ENCODE results near the gene FMNL2. TPM values are rescaled to one million over a fixed set of nuclear protein-coding genes. Genes with fewer than 3 reads are reported as not detected.
A peak's percentile ranks its signal among the peaks of the same experiment; 100 is the strongest.

Gene FMNL2
- total RNA-seq, 4 donors from 2014 or later, result 6.7 to 17.2 (median 11.5) TPM

DNA sequence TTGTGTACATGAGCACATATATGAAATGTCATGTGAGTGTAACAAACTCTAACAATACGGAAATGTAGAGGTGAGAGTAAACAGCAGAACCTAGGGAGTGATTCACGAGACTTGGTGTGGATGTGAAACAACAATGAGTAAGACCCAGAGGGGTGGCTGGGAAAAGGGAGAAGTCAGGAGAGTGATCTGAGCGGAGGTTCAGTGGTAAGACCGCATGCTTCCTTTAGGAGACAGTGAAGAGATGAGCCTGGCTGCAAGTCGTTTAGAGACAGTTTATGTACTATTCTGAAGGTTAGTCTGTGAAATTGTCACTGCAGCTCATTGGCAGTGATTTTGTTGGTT lies 231.7 kb downstream of the FMNL2 start:
- Histone ChIP-seq H3K4me1 (peaks cover 23 to 28% of the 10 kb centered on the region in 2 donors), H3K9me3 (no peaks in the 10 kb centered on the region), H3K4me3 (no peak overlapping the region), H3K36me3 (peaks cover 0 to 8% of the 10 kb centered on the region in 2 donors), H3K27me3 (no peaks in the 10 kb centered on the region), H3K27ac (no peak overlapping the region)
- TF ChIP-seq CTCF (IDR thresholded peaks at IDR 0.05 in 4 of 5, conservative IDR thresholded peaks at IDR 0.05 in 1 of 5) (no peak), POLR2A (IDR thresholded peaks at IDR 0.05) (no peak)
- DNase-seq (no peak), ATAC-seq (no peak)
- in situ Hi-C loops (cut with MboI; ENCODE audit: low sequenced_read_pairs in 4 of 4) (loop anchor here in 2 of 4 donors (25.0 kb wide), 1 partner anchor 229 kb away; the partner anchor contains the start of gene FMNL2 (in 2 of the 2)), intact Hi-C loops (cut with DNase I; ENCODE audit: low total_unique reads) (no loop called here)

DNA sequence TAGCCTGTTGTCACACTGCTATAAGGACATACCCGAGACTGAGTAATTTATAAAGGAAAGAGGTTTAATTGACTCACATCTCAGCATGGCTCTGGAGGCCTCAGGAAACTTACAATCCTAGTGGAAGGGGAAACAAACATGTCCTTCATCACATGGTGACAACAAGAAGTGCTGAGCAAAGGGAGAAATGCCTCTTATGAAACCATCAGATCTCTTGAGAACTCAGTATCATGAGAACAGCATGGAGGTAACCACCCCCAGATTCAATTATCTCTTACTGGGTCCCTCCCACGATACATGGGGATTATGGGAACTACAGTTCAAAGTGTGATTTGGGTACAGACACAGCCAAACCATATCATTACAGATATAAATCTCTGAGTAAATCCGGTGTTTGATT lies 233.6 kb downstream of the FMNL2 start:
- H3K27me3 ChIP-seq, result no peaks in the 10 kb centered on the region
- no peak overlapping the region for H3K27ac ChIP-seq
- no peaks in the 10 kb centered on the region for H3K9me3 ChIP-seq
- peaks cover 38% of the 10 kb centered on the region in 2 donors for H3K4me1 ChIP-seq
- intact Hi-C loops (cut with DNase I; ENCODE audit: low total_unique reads) (no loop called here), in situ Hi-C loops (cut with MboI; ENCODE audit: low sequenced_read_pairs in 4 of 4) (loop anchor here in 2 of 4 donors (25.0 kb wide), 1 partner anchor 231 kb away; the partner anchor contains the start of gene FMNL2 (in 2 of the 2))
- no peak overlapping the region for H3K4me3 ChIP-seq
- no peak for TF ChIP-seq CTCF (IDR thresholded peaks at IDR 0.05 in 4 of 5, conservative IDR thresholded peaks at IDR 0.05 in 1 of 5)
- no peak for TF ChIP-seq POLR2A (IDR thresholded peaks at IDR 0.05)
- ATAC-seq (no peak), DNase-seq (no peak)
- H3K36me3 ChIP-seq, result no peaks in the 10 kb centered on the region

- no peaks in the 10 kb centered on the region for H3K9me3 ChIP-seq
- peaks cover 31 to 34% of the 10 kb centered on the region in 2 donors for H3K4me1 ChIP-seq
- no peak for ATAC-seq
- DNase-seq, result no peak
- in situ Hi-C loops (cut with MboI; ENCODE audit: low sequenced_read_pairs in 4 of 4) (loop anchor here in 2 of 4 donors (25.0 kb wide), 1 partner anchor 232 kb away; the partner anchor contains the start of gene FMNL2 (in 2 of the 2)), intact Hi-C loops (cut with DNase I; ENCODE audit: low total_unique reads) (no loop called here)
- no peaks in the 10 kb centered on the region for H3K36me3 ChIP-seq
- TF ChIP-seq CTCF (IDR thresholded peaks at IDR 0.05 in 4 of 5, conservative IDR thresholded peaks at IDR 0.05 in 1 of 5), result no peak
- no peak for TF ChIP-seq POLR2A (IDR thresholded peaks at IDR 0.05)
- peak overlapping the region in 1 of 4 donors; percentile 10 for H3K27ac ChIP-seq
- H3K4me3 ChIP-seq, result no peak overlapping the region
- no peaks in the 10 kb centered on the region for H3K27me3 ChIP-seq
Measured at GRCh38 chr2:152569186-152569585, 234.2 kb downstream of the FMNL2 start.

- ATAC-seq (peak; percentile 87 to 90), DNase-seq (peak; percentile 54 to 65)
- no peaks in the 10 kb centered on the region for H3K27me3 ChIP-seq
- peak overlapping the region; percentile 72 to 85 (median 78) for H3K27ac ChIP-seq
- peaks cover 31% of the 10 kb centered on the region in 2 donors for H3K4me1 ChIP-seq
- no peak overlapping the region for H3K4me3 ChIP-seq
- intact Hi-C loops (cut with DNase I; ENCODE audit: low total_unique reads), result loop anchor here (1.0 to 5.0 kb wide), 2 partner anchors 104 to 236 kb away; partner anchors contain the start of gene FMNL2
- in situ Hi-C loops (cut with MboI; ENCODE audit: low sequenced_read_pairs in 4 of 4), result loop anchor here in 2 of 4 donors (25.0 kb wide), 1 partner anchor 234 kb away; the partner anchor contains the start of gene FMNL2 (in 2 of the 2)
- H3K9me3 ChIP-seq, result no peaks in the 10 kb centered on the region
- no peak for TF ChIP-seq POLR2A (IDR thresholded peaks at IDR 0.05)
- no peak for TF ChIP-seq CTCF (IDR thresholded peaks at IDR 0.05 in 4 of 5, conservative IDR thresholded peaks at IDR 0.05 in 1 of 5)
- H3K36me3 ChIP-seq, result no peaks in the 10 kb centered on the region
Measured at GRCh38 chr2:152571048-152571766, 236.2 kb downstream of the FMNL2 start.

All from gastrocnemius medialis (tissue), 4 donors.